K562 treated with DMSO at 1 percent for 48 hours (cell line): ENCODE measurements around the gene ING2. TPM values are rescaled to one million over a fixed set of nuclear protein-coding genes. Genes with fewer than 3 reads are reported as not detected.

Experiments
- total RNA-seq: library from RNA; unstranded; fragments of 300-600 nt; gene quantifications from 2 replicates; pipeline ENCODE4 v1.2.3, GENCODE V29; 2022; ENCODE audit warnings: low replicate concordance; ENCODE audit errors: extremely low read depth

The ING2 gene
- total RNA-seq, result not detected in 2 replicates

GRCh38 chr4:183504930-183505610, at the start of gene ING2:
TSS of gene ING2 (plus strand) at chr4:183505058. CDS start at chr4:183505196, 138 bp downstream.

Other genes with a start within 250 kb of the ING2 start
- gene CLDN22, start 184.8 kb upstream of the ING2 start, total RNA-seq, result not detected in 2 replicates
- not detected in 2 replicates for gene CLDN24, start 182.6 kb upstream of the ING2 start, total RNA-seq
- not detected in 2 replicates for gene CDKN2AIP, start 60.4 kb upstream of the ING2 start, total RNA-seq
- not detected in 2 replicates for gene RWDD4, start 154.1 kb downstream of the ING2 start, total RNA-seq
- gene TRAPPC11, start 154.2 kb downstream of the ING2 start, total RNA-seq, result not detected in 2 replicates